Ovary (tissue), 9 donors: Measurements from ENCODE around the gene GTF3A. TPM values are rescaled to one million over a fixed set of nuclear protein-coding genes. Genes with fewer than 3 reads are reported as not detected.

Experiments
- DNase-seq, 5 donors: peaks; one replicate each; pipeline ENCODE4 v3.0.0-alpha.2; 2019 to 2020
- H3K27ac ChIP-seq, 2 donors: fragments of 200-600 bp; one replicate each; pipeline versions ENCODE4 v1.5.1 to v1.8.0; 2019 to 2022
- H3K27me3 ChIP-seq: fragments of 200-600 bp; one replicate; pipeline ENCODE4 v1.8.0; 2022
- H3K36me3 ChIP-seq: fragments of 200-600 bp; sonication (generic); one replicate; pipeline ENCODE4 v1.5.1; 2019
- H3K4me1 ChIP-seq: one replicate; pipeline ENCODE4 v1.8.1; 2013; ENCODE audit warnings: mild to moderate bottlenecking, moderate library complexity; ENCODE audit not compliant: insufficient read depth
- H3K4me3 ChIP-seq: fragments of 200-600 bp; sonication (generic); one replicate; pipeline ENCODE4 v1.5.1; 2017
- H3K9me3 ChIP-seq, 2 donors: fragments of 200-600 bp in 1 of 2; sonication (generic) in 1 of 2; one replicate each; pipeline versions ENCODE4 v1.5.1 to v1.8.1; 2013 to 2019; ENCODE audit warnings: mild to moderate bottlenecking in 1 of 2, moderate library complexity in 1 of 2
- EP300 ChIP-seq: sonication (generic); formaldehyde crosslinking; IDR thresholded peaks from one replicate; pipeline ENCODE4 v1.6.1; 2017; ENCODE audit warnings: antibody characterized with exemption
- POLR2A ChIP-seq: fragments of 450-650 bp; IDR thresholded peaks from one replicate; pipeline ENCODE4 v1.6.1; 2017; ENCODE audit warnings: antibody characterized with exemption, mild to moderate bottlenecking, moderate library complexity
- WGBS, 3 donors: extraction: QIAGEN DNeasy Blood & Tissue Kit in 1 of 3; methylation state at CpG; one replicate each; pipeline versions ENCODE4 v1.1.5 to v1.1.7; 2013 to 2017; 5-methylcytosine and 5-hydroxymethylcytosine counted together
- intact Hi-C, 4 donors: fragments of 100-400 bp; cut with DNase I; formaldehyde crosslinking; loops; one replicate each; pipeline versions ENCODE4 v1.11.0 to v1.15.1; 2022 to 2023
- polyA plus RNA-seq, 2 donors: library from polyadenylated mRNA; stranded (reverse); fragments of 200-250 nt in 1 of 2; fragments of 350-450 nt in 1 of 2; fragmentation: Illumina TruSeq in 1 of 2; extraction: RNeasy Lipid Tissue Mini Kit (QIAGEN cat#74804) in 1 of 2; gene quantifications; one replicate each; pipeline ENCODE4 v1.2.3, GENCODE V29; 2013 to 2014
- total RNA-seq, 7 donors: library from RNA; depleted of rRNA in 2 of 7; stranded (reverse); fragments of >200 nt in 2 of 7; fragmentation: NEBNext Ultra II Directional in 3 of 7; extraction: Animal tissue kit (Norgen Biotek cat#: 25700) in 3 of 7; gene quantifications; one replicate each; pipeline versions ENCODE4 v1.1.0 to v1.2.4, GENCODE V29; 2016 to 2023
- TF ChIP-seq, protein P1 (sequence below), 3 donors: fragments of 450-650 bp in 2 of 3; fragments of 200-600 bp in 1 of 3; IDR thresholded peaks; one replicate each; pipeline versions ENCODE4 v1.5.1 to v1.8.0; 2016 to 2022; ENCODE audit warnings: antibody characterized with exemption in 3 of 3, mild to moderate bottlenecking in 1 of 3
- donor health status: DM: no; HTN: no; CAD: no; lungs with moderate emphysema.
- donor health status: DM: no; HTN: no; CAD: no.
- donor health status: Bipolar disorder and iron deficiency.
- donor health status: DM: yes; HTN: yes; CAD: no.
- donor health status: DM: no; HTN: no; CAD: no.
- donor health status: DM: yes; HTN: yes; CAD: no.

GTF3A gene
- total and polyA plus RNA-seq, 9 donors, result 41.0 to 87.6 (median 46.9) TPM

DNA sequence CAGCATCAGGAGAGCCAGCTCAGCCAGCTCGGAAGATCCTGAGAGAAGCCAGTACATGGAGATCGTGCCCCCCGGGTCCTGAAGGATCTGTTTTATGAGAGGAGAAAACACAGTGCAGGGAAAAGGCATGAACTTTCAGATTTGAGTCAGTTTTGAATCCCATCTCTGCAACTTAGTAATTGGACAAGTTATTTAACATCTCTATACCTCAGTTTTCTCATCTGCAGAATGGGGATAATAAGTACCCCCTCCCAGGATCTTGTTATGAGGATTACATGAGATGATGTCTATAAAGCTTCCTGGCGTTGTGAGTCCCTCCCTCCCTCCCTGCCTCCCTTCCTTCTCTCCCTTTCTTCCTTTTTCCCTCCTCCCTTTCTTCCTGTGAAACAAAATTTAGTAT, 40.1 kb upstream of the GTF3A start:
- Histone ChIP-seq H3K4me1 (peaks cover 3% of the 10 kb centered on the region), H3K36me3 (no peaks in the 10 kb centered on the region)

DNA sequence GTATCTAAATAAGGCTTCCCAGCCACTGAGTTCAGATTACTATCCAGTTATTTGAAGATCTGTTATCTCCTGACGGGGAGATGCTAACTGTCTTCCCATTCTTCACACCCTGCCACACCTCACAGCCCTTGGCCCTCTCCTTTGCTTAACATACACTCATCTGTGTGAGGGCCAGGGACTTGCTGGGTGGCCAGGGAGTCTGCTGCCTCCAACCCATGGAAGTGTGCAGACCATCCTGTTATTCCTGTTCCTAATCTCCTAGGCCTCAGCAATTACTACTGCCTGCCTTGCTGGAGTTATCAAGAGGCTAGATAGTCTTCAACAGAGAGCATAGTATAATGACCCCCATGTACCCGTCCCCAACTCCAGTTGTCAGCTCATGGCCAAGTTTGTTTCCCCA, 36.2 kb upstream of the GTF3A start:
- Histone ChIP-seq H3K4me3 (no peak overlapping the region), H3K9me3 (no peaks in the 10 kb centered on the region), H3K27ac (no peak overlapping the region), H3K36me3 (no peaks in the 10 kb centered on the region), H3K4me1 (no peaks in the 10 kb centered on the region), H3K27me3 (no peaks in the 10 kb centered on the region)
- intact Hi-C loops, result no loop called here
- 53 to 63% (median 61%) methylated on average over 2 of the region's 2 CpGs for WGBS, 3 donors
- TF ChIP-seq POLR2A, result no peak
- TF ChIP-seq EP300, result no peak
- DNase-seq, result no peak

More for the DNA sequence above, 40.1 kb upstream of the GTF3A start:
- WGBS, 3 donors, result 75 to 83% (median 81%) methylated on average over 4 of the region's 4 CpGs
- DNase-seq, result no peak
- intact Hi-C loops, result no loop called here
- Histone ChIP-seq H3K27ac (no peak overlapping the region), H3K9me3 (no peaks in the 10 kb centered on the region), H3K4me3 (no peak overlapping the region), H3K27me3 (no peaks in the 10 kb centered on the region)
- no peak for TF ChIP-seq EP300
- no peak for TF ChIP-seq POLR2A
- TF ChIP-seq, protein P1, sequence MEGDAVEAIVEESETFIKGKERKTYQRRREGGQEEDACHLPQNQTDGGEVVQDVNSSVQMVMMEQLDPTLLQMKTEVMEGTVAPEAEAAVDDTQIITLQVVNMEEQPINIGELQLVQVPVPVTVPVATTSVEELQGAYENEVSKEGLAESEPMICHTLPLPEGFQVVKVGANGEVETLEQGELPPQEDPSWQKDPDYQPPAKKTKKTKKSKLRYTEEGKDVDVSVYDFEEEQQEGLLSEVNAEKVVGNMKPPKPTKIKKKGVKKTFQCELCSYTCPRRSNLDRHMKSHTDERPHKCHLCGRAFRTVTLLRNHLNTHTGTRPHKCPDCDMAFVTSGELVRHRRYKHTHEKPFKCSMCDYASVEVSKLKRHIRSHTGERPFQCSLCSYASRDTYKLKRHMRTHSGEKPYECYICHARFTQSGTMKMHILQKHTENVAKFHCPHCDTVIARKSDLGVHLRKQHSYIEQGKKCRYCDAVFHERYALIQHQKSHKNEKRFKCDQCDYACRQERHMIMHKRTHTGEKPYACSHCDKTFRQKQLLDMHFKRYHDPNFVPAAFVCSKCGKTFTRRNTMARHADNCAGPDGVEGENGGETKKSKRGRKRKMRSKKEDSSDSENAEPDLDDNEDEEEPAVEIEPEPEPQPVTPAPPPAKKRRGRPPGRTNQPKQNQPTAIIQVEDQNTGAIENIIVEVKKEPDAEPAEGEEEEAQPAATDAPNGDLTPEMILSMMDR (IDR thresholded peaks at IDR 0.05), result no peak

DNA sequence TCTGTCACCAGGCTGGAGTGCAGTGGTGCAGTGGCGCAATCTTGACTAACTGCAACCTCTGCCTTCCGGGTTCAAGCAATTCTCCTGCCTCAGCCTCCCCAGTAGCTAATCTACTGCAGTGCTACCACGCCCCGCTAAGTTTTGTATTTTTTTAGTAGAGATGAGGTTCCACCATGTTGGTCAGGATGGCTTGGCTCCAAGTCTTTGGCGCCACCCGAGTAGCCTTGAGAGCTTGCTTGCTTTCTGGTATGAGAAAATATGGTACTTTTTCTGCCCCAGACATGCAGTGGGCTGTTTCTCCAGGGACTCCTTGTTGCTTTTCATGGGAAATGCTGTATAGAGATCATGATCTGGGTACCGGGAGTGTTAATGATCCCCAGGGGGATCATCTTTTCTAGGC, 34.5 kb upstream of the GTF3A start:
- no peak for DNase-seq
- Histone ChIP-seq H3K27ac (no peak overlapping the region), H3K4me1 (no peaks in the 10 kb centered on the region), H3K27me3 (no peaks in the 10 kb centered on the region), H3K9me3 (no peaks in the 10 kb centered on the region), H3K36me3 (no peaks in the 10 kb centered on the region), H3K4me3 (no peak overlapping the region)
- TF ChIP-seq, protein P1 (IDR thresholded peaks at IDR 0.05), result no peak
- no peak for TF ChIP-seq EP300
- TF ChIP-seq POLR2A, result no peak
- WGBS, 3 donors, result 81 to 87% (median 85%) methylated on average over 7 of the region's 7 CpGs
- intact Hi-C loops, result no loop called here

DNA sequence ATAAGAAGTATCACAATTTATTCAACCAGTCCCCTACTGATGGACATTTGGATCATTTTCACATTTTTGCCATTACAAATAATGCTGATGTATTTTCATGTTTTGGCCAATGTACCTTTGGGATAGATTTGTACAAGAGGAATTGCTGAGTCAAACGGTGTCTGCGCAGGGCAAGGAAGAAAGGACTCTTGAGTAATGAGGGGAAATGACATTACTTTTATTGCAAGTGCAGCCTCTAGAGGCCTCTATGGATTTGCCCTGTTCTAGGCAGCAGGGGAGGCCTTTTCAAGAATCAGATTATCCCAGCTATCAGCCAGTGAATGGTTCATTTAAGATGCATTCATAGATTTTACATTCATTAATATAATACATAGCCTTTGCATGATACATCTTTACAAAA, 32.9 kb upstream of the GTF3A start:
- 50 to 53% (median 50%) methylated on average over 2 of the region's 2 CpGs for WGBS, 3 donors
- no peak for DNase-seq
- H3K4me1 ChIP-seq, result no peaks in the 10 kb centered on the region
- H3K36me3 ChIP-seq, result no peaks in the 10 kb centered on the region
- no peak for TF ChIP-seq POLR2A
- TF ChIP-seq, protein P1 (IDR thresholded peaks at IDR 0.05), result no peak
- no peak for TF ChIP-seq EP300
- H3K4me3 ChIP-seq, result no peak overlapping the region
- H3K27me3 ChIP-seq, result no peaks in the 10 kb centered on the region
- intact Hi-C loops, result no loop called here
- H3K9me3 ChIP-seq, result no peaks in the 10 kb centered on the region
- H3K27ac ChIP-seq, result no peak overlapping the region

DNA sequence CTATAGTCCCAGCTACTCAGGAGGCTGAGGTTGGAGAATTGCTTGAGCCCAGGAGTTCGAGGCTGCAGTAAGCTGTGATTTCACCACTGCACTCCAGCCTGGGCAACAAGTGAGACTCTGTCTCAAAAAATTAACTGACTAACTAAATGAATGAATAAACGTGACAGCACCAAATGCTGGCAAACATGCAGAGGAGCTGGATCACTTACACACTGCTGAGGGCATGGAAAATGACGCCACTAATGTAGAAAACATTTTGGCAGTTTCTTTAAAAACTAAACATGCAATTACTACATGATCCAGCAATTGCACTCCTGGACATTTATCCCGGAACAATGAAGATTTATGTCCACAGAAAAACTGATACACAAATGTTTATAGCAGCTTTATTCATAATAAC, 31.3 kb upstream of the GTF3A start:
- Histone ChIP-seq H3K9me3 (no peaks in the 10 kb centered on the region), H3K36me3 (no peaks in the 10 kb centered on the region), H3K27ac (no peak overlapping the region), H3K27me3 (no peaks in the 10 kb centered on the region), H3K4me1 (no peaks in the 10 kb centered on the region), H3K4me3 (no peak overlapping the region)
- no peak for DNase-seq
- WGBS, 3 donors, result 57 to 69% (median 59%) methylated on average over 4 of the region's 4 CpGs
- TF ChIP-seq POLR2A, result no peak
- TF ChIP-seq EP300, result no peak
- TF ChIP-seq, protein P1 (IDR thresholded peaks at IDR 0.05), result no peak
- intact Hi-C loops, result no loop called here
